GM21390 (cell line): ENCODE results near the gene DLG5.

ENCODE experiments used
- ATAC-seq: cut with Tn5 transposase; IDR thresholded peaks from one replicate; pipeline ENCODE4 v1.9.1; 2021; ENCODE audit not compliant: unreplicated experiment

The DLG5 gene

DNA sequence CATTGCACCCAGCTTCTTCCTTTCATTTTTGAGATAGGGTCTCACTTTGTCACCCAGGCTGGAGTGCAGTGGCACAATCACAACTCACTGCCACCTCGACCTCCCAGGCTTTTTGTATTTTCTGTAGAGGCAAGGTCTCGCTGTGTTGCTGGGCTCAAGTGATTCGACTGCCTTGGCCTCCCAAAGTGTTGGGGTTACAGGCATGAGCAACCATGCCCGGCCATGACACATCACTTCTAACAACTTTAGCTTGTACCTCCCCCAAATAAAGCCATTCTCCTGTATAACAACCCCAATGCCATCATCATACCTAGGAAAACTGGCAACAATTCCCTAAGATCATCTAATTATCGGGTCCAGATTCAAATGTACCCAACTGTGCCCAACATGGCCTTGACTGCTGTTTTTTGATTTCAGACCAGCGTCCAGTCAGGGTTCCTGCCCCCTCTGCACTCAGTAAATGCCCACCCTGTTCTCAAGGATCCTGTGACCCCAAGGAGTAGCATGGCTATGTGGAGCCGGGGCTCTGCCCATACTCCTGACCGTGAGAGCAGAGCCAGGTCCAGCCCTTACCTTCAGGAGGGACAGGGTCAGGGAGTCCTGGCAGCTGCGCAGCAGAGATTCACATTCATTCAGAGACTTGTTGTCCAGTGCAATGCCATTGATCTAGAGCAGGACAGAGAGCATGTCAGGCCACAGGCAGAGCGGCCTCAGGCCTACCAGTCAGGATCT is 102.6 kb downstream of the DLG5 start:
- no peak for ATAC-seq

DNA sequence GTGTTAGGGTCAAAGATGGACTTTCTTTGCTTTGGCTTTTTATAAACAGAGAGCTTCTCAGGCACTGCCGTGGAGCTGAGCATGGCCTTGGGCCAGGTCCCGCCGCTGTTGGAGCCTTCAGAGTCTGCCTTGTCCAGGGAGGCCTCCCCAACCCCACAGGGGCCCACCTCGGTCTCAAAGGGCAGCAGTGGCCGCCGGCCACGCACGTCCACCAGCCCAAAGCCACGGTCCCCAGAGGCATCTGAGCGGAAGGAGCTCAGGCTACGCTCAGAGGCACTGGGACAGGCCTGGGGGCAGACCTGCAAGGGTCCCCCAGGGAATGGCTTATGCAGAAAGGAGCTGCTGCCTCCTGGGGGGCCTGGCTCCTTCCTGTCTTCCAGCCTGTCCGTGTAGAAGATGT is 105.0 kb downstream of the DLG5 start:
- no peak for ATAC-seq

GRCh38 chr10:77821036-77821435 is 105.5 kb downstream of the DLG5 start:
- no peak for ATAC-seq

DNA sequence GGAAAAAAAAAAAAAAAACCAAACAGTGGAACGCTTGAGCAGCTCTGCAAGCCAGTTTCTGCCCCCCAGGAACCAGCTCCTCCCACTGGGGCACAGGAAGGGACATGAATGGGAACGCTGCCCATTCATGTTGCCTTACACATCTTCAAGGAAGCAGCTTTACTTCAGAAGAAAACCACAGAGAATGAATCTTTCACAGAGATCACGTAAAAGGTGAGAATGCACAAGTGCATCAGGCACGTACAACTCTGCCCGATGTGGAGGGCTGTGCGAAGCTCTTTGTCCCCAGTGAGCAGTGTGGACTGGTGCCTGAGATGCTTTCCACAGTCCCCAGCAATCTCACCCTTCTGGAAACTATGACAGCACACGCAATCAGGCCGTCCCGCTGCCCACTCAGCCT is 106.2 kb downstream of the DLG5 start:
- no peak for ATAC-seq

DNA sequence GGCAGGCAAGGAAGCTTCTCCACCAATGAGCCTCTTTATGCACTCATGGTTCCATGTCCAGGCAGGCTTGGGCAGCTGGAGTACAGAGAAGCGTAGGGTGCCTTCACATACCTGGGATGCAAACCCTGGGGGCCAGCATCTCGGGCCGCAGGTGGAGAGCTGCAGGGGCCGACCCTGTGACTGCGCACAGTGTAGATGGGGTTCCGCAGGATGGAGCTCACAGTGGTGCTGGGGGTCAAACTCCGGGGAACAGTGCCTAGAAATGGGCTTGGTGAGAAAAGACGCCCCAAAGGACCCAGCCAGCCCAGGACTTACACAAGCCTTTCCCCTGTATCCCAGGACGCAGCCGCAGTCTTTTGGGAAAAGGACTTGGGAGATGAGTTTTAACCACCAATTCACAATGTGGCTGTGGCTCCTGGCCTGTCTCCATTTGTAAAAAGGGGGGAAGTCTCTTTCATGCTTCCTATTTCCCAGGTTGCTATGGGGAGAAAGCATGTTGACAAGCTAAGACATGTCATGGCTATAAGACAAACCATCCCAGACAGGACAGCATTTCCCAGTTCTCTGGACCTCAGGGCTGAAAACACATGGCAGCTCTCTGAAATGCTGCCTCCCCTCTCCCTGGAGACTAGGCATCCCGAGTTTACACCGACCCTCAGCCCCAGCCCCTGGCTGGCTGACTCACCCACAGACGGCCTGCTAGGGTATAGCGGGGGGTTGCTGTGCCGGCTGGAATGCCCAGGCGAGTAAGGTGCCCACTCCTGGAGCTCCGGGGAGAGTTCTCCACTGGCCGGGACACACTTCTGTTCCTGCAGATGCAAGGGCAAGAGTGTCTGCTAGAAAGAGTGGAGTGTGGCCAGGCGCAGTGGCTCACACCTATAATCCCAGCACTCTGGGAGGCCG is 107.1 kb downstream of the DLG5 start:
- ATAC-seq, result no peak

GRCh38 chr10:77818378-77818777 is 108.2 kb downstream of the DLG5 start:
- no peak for ATAC-seq

DNA sequence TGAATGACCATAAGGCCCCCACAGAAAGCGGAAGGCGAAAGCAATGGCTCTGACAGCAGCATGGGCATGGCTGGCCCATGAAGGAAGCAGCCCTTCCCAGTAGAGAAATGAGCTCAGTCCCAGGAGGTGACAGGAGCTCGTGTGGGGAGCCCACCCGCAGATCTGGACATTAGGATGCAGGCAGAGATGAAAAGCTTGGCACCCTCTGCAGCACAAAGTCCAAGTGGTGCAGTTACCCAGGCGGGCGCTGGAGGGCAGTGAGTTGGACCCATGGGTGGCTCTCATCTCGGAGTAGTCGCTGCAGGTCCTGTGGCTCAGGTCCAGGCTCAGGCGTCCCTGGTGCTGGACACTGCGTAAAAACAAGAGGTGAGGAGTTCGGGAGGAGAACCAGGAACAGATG is 109.0 kb downstream of the DLG5 start:
- ATAC-seq, result no peak

- no peak for ATAC-seq
These were observed 110.2 kb downstream of the DLG5 start for GRCh38 chr10:77816311-77816710.

- no peak for ATAC-seq
These were observed 113.8 kb downstream of the DLG5 start for GRCh38 chr10:77812741-77813140.

GRCh38 chr10:77811831-77812430 is 114.6 kb downstream of the DLG5 start:
- ATAC-seq, result no peak

GRCh38 chr10:77810446-77811335 is 115.9 kb downstream of the DLG5 start:
- ATAC-seq, result no peak

DNA sequence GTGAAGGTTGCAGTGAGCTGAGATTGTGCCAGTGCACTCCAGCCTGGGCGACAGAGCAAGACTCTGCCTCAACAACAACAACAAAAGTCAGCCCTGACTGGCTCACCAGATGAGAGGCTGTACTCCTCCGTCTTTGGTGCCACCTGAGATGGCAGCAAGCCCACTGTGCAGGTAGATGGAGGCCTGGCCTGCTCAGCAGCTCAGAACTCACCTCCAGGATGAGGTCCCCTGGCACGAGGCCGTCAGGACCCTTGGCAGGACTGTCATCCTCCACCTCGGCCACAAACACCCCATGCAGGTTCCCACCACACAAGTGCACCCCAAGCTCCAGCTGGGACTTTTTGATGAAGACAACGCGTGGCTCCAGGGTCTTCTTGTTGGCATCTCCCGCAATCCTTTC is 117.2 kb downstream of the DLG5 start:
- ATAC-seq, result no peak

GRCh38 chr10:77807706-77808105 is 118.8 kb downstream of the DLG5 start:
- no peak for ATAC-seq

DNA sequence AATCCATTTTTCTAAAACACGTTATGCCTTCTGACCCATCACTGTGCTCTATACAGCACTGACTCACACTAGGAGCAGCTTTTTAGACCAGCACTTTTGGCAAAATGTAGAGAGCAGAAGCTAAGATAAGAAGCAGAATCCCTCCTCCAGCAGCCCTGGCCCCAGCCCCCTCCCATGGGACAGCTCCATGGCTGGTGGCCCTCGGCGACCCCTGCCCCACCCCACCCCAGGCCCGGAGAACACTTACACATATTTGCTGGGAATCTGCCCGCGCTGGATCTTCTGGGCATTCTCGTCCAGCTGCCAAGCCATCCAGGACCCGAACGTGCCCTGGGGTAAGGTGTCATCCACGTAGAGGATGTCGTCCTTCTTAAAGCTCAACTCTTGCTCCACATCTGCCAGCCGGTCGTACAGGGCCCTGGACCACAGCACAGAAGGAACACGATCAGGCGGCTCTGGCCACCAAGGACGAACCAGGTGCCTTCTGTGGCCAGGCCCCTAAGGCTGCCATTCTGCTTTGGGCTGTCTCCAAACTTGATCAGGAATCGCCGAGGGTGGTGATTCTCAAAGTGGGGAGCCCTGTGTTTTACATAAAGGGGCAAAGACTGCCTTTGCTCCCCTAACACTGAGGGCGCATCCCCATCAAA is 119.9 kb downstream of the DLG5 start:
- no peak for ATAC-seq

DNA sequence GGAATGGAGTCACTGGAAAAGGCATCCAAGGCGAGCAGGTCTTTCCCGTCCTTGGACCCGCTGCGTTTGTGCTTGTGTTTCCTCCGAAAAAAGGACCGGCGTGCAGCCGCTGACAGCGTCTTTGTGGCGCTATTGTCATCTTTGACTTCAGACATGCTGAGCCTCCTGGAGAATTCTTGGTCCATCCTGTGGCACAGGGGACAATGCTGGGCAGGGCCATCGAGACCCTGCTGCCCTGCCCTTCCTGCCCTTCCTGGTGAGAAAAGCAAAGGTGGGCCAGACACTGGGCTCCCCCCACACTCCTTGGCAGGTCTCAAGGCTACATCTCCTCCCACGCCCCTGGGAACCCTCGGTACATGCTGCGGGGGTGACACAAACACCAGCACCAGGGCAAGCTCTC is 120.9 kb downstream of the DLG5 start:
- no peak for ATAC-seq

DNA sequence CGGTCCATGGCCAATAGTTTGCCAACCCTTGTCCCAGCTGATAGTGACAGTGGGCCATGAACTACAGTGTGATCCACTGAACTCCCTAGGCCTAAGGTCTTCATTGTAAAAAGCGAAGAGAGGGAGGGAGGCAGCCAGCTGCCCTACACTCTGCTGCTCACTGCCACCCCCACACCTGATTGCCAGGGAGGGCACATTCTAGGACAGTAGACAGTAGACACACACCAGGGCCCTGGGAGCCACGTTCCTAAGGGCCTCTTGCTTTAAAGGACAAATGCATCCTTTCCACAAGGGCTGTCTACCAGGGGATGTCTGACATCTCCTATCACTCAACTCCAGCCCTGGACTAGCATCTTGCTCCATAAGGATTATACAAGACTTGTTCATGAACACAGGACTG is 122.2 kb downstream of the DLG5 start:
- no peak for ATAC-seq

- ATAC-seq, result peak; percentile 59
These were observed 124.9 kb downstream of the DLG5 start for GRCh38 chr10:77801474-77802161.

DNA sequence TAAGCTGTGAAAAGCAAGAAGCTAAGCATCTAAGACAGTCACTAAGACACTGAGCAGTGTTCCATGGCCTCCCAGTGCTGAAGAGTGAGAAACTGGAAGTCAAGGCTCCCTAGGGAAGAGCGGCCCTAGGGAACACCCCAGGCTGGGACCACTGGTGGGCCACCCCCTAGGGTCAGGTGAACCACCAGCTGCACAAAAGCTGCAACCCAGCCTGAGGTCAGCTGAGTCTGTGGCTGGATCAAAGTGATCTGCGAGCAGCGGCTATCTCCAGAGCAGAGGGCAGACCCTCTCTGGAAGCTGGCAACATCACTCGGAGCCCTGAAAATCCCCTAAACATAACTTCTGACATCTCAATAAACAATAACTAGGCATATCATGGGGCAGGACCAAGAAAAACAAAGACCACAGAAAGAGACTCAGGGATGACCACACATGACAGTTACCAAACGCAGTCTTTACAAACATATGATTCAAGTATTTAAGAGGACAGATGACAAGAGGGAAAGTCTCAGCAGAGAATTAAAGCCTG is 125.8 kb downstream of the DLG5 start:
- no peak for ATAC-seq

GRCh38 chr10:77800320-77800719 is 126.2 kb downstream of the DLG5 start:
- no peak for ATAC-seq

DNA sequence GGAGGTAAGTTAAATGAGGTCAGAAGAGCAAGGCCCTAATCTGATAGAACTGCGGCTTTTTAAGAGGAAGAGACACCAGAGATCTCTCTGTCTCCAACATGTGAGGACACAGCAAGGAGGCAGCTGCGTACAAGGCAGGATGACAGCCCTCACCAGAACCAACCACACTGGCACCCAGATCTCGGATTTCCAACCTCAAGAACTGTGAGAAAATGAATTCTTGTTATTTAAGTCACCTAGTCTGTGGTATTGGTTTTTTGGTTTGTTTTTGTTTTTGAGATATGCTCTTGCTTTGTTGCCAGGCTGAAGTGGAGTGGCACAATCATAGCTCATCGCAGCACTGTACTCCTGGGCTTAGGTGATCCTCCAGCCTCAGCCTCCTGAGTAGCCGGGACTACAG is 127.2 kb downstream of the DLG5 start:
- no peak for ATAC-seq
